K562 (cell line): Measurements from ENCODE around the gene GABRB3.

Experiments used
- CSDE1 ChIP-seq, 2 experiments: fragments of 450-650 bp; IDR thresholded peaks; 2 replicates each; pipeline ENCODE4 v1.6.1; 2016; ENCODE audit warnings: mild to moderate bottlenecking in 1 of 2
- CTCF ChIP-seq, 3 experiments: IDR thresholded peaks in 2 of 3; conservative IDR thresholded peaks in 1 of 3; 2 replicates each; pipeline ENCODE4 v1.5.1; 2011 to 2012; ENCODE audit warnings: low read length in 3 of 3, mild to moderate bottlenecking in 3 of 3, control low read depth in 2 of 3, improper control_type of control experiment in 1 of 3, inconsistent platforms in 1 of 3, low read depth in 1 of 3, mixed read lengths in 1 of 3, moderate library complexity in 1 of 3; ENCODE audit not compliant: insufficient read depth in 2 of 3
- EP300 ChIP-seq: IDR thresholded peaks from 2 replicates; pipeline ENCODE4 v1.6.1; 2012; ENCODE audit warnings: low read length, improper control_type of control experiment
- EZH2 ChIP-seq: IDR thresholded peaks from 2 replicates; pipeline ENCODE4 v1.6.1; 2012; ENCODE audit warnings: low read depth, mild to moderate bottlenecking, inconsistent platforms, low read length, borderline replicate concordance
- PKNOX1 ChIP-seq: fragments of 450-650 bp; IDR thresholded peaks from 2 replicates; pipeline ENCODE4 v1.6.1; 2016
- POLR3G ChIP-seq: IDR thresholded peaks from 2 replicates; pipeline ENCODE4 v1.6.1; 2011; ENCODE audit not compliant: insufficient read length, insufficient replicate concordance; ENCODE audit errors: extremely low read depth
- SAFB2 ChIP-seq: fragments of 200-400 bp; formaldehyde crosslinking; IDR thresholded peaks from 2 replicates; pipeline ENCODE4 v1.6.1; 2018; ENCODE audit warnings: borderline replicate concordance, low read length, low read depth, moderate library complexity; ENCODE audit not compliant: severe bottlenecking
- SMAD3 ChIP-seq: fragments of 450-650 bp; formaldehyde crosslinking; conservative IDR thresholded peaks from 2 replicates; pipeline ENCODE4 v1.4.0; 2020; ENCODE audit warnings: mild to moderate bottlenecking

GRCh38 chr15:26630857-26631256, 142.0 kb downstream of the GABRB3 start:
- TF ChIP-seq POLR3G (no peak), EP300 (no peak), CTCF (IDR thresholded peaks at IDR 0.05 in 2 of 3, conservative IDR thresholded peaks at IDR 0.05 in 1 of 3; ENCODE audit: insufficient read depth in 2 of 3, low read depth in 1 of 3, low read length in 3 of 3) (no peak), SMAD3 (CRISPR knock-in tag) (no peak), PKNOX1 (no peak), SAFB2 (no peak), CSDE1 (IDR thresholded peaks at IDR 0.05) (no peak), EZH2 (no peak)
